ENCODE results near the gene PDK3. TPM values are rescaled to one million over a fixed set of nuclear protein-coding genes. Genes with fewer than 3 reads are reported as not detected.

PDK3 gene
- total and polyA plus RNA-seq, 2 experiments from 2014 or later = 22.5 to 23.4 TPM

DNA sequence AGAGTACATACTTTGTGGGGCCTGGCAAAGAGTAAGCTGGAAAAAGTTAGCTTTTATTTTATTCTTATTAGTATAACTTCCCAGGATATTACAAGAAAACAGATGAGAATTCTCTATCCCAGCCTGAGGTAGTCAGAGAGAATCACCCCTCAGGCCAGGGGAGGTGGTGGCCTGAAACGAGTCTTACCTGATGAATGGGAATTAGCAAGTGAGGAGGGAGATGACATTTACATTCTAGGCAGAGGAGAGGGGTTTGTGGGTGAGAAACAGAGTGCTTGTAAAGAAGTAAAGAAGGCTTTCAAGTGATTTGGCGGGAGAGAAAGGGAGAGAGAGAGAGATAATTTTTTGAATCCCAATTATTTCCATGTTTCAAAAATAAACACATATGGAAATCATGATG, 39.3 kb upstream of the PDK3 start:
- WGBS (ENCODE audit: low lambda C conversion rate, missing lambda C conversion rate) = 64% methylated on average over 2 of the region's 2 CpGs

DNA sequence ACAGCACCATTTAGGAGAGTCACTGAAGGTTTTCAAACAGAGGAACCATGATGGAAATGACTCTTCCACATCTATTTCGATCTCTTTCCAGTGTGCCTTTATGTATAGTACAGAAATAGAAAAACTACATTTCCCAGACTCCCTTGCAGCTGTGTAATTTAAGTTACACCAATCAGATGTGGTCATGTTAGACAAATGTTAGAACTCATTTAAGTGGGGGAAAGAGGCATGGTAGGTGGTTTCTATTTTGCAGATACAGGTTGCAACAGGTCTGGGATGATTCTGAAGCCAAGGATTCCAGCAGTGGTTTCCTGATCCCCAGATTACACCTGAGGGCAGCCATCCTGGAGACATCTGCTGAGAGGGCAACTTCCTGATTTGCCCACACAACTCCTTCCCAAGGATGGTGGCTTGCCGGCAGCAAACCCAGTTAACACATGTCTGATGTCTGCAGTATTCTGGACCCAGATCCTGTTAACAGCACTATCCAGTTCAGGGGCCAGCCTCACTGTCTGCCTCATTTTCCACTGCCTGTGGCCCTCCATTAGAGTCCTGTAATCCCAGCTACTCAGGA, 38.7 kb upstream of the PDK3 start:
- Histone ChIP-seq H3K9me2 (replicated peaks; ENCODE audit: insufficient read depth) (no peaks in the 10 kb centered on the region), H3K4me2 (no peak overlapping the region), H3K4me1 (ENCODE audit: insufficient read depth) (peaks cover 16% of the 10 kb centered on the region), H2AFZ (peak overlapping the region; percentile 9), H3K27me3 (no peaks in the 10 kb centered on the region), H3K4me3 (no peak overlapping the region), H3K79me2 (no peaks in the 10 kb centered on the region), H4K20me1 (ENCODE audit: insufficient read depth, poor library complexity, severe bottlenecking) (no peaks in the 10 kb centered on the region), H3K9me3 (ENCODE audit: low read depth) (no peaks in the 10 kb centered on the region), H3K36me3 (replicated peaks; ENCODE audit: insufficient read depth, low read depth) (no peaks in the 10 kb centered on the region), H3K27ac (peak overlapping the region; percentile 55)
- no peak for DNase-seq (ENCODE audit: low spot score)
- no peak for TF ChIP-seq EZH2 (IDR thresholded peaks at IDR 0.05; ENCODE audit: borderline replicate concordance)
- no peak for TF ChIP-seq CTCF (IDR thresholded peaks at IDR 0.05; ENCODE audit: poor library complexity)
- TF ChIP-seq EZH2phosphoT487 (IDR thresholded peaks at IDR 0.05; ENCODE audit: low read depth, severe bottlenecking, unreplicated experiment) = no peak
- 73% methylated on average over 2 of the region's 2 CpGs for WGBS (ENCODE audit: low lambda C conversion rate, missing lambda C conversion rate)

More for the DNA sequence above, 39.3 kb upstream of the PDK3 start:
- no peaks in the 10 kb centered on the region for H4K20me1 ChIP-seq (ENCODE audit: insufficient read depth, poor library complexity, severe bottlenecking)
- no peak for TF ChIP-seq CTCF (IDR thresholded peaks at IDR 0.05; ENCODE audit: poor library complexity)
- no peak for TF ChIP-seq EZH2 (IDR thresholded peaks at IDR 0.05; ENCODE audit: borderline replicate concordance)
- TF ChIP-seq EZH2phosphoT487 (IDR thresholded peaks at IDR 0.05; ENCODE audit: low read depth, severe bottlenecking, unreplicated experiment) = no peak
- peaks cover 16% of the 10 kb centered on the region for H3K4me1 ChIP-seq (ENCODE audit: insufficient read depth)
- no peaks in the 10 kb centered on the region for H3K9me3 ChIP-seq (ENCODE audit: low read depth)
- no peak overlapping the region for H3K27ac ChIP-seq
- H3K27me3 ChIP-seq = no peaks in the 10 kb centered on the region
- H3K79me2 ChIP-seq = no peaks in the 10 kb centered on the region
- no peaks in the 10 kb centered on the region for H3K9me2 ChIP-seq (replicated peaks; ENCODE audit: insufficient read depth)
- no peak overlapping the region for H2AFZ ChIP-seq
- DNase-seq (ENCODE audit: low spot score) = no peak
- no peaks in the 10 kb centered on the region for H3K36me3 ChIP-seq (replicated peaks; ENCODE audit: insufficient read depth, low read depth)
- no peak overlapping the region for H3K4me3 ChIP-seq
- no peak overlapping the region for H3K4me2 ChIP-seq

GRCh38 chrX:24426921-24427746, 38.0 kb upstream of the PDK3 start:
- 99% methylated on average over 10 of the region's 10 CpGs for WGBS (ENCODE audit: low lambda C conversion rate, missing lambda C conversion rate)
- no peaks in the 10 kb centered on the region for H3K79me2 ChIP-seq
- peak; percentile 43 for DNase-seq (ENCODE audit: low spot score)

More at GRCh38 chrX:24426921-24427746, 38.0 kb upstream of the PDK3 start:
- H3K4me3 ChIP-seq = no peak overlapping the region
- H4K20me1 ChIP-seq (ENCODE audit: insufficient read depth, poor library complexity, severe bottlenecking) = no peaks in the 10 kb centered on the region
- H2AFZ ChIP-seq = peak overlapping the region; percentile 9
- peak overlapping the region; percentile 55 for H3K27ac ChIP-seq
- H3K4me2 ChIP-seq = no peak overlapping the region
- H3K9me2 ChIP-seq (replicated peaks; ENCODE audit: insufficient read depth) = no peaks in the 10 kb centered on the region
- TF ChIP-seq EZH2 (IDR thresholded peaks at IDR 0.05; ENCODE audit: borderline replicate concordance) (no peak), EZH2phosphoT487 (IDR thresholded peaks at IDR 0.05; ENCODE audit: low read depth, severe bottlenecking, unreplicated experiment) (no peak), CTCF (IDR thresholded peaks at IDR 0.05; ENCODE audit: poor library complexity) (no peak)
- no peaks in the 10 kb centered on the region for H3K9me3 ChIP-seq (ENCODE audit: low read depth)
- no peaks in the 10 kb centered on the region for H3K36me3 ChIP-seq (replicated peaks; ENCODE audit: insufficient read depth, low read depth)
- no peaks in the 10 kb centered on the region for H3K27me3 ChIP-seq
- H3K4me1 ChIP-seq (ENCODE audit: insufficient read depth) = peaks cover 16% of the 10 kb centered on the region

Data from hepatocyte (in vitro differentiated cells).